ENCODE measurements around the gene JPH3.

Gene JPH3

DNA sequence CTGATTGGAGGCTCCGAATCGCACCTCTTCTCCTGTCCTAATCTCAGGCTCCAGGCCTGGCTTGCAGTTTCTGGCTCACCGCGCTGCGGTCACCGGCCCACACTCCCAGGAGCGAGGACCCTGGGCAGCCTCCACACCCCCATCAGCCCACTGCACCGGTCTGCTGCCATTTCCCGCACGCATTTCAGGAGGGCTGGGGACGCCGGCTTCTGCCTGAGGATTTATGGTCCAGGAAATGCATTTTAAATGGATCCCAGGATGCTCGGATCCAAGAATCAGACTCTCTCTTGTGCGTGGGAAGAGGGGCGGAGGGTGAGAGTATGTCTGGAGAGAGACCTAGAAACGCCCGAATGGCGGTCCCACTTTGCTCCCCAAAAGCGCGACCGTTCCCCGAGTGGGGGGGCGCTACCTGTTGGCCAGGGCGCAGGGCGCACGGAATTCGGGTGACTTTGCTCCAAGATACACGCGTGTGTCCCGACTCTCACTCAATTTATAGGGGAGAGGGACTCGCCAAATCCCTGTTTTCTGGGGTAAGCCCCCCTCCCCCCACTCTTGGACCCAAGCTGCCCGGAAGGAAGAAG is 817 bp upstream of the JPH3 start:
- DNase-seq, result no peak

DNA sequence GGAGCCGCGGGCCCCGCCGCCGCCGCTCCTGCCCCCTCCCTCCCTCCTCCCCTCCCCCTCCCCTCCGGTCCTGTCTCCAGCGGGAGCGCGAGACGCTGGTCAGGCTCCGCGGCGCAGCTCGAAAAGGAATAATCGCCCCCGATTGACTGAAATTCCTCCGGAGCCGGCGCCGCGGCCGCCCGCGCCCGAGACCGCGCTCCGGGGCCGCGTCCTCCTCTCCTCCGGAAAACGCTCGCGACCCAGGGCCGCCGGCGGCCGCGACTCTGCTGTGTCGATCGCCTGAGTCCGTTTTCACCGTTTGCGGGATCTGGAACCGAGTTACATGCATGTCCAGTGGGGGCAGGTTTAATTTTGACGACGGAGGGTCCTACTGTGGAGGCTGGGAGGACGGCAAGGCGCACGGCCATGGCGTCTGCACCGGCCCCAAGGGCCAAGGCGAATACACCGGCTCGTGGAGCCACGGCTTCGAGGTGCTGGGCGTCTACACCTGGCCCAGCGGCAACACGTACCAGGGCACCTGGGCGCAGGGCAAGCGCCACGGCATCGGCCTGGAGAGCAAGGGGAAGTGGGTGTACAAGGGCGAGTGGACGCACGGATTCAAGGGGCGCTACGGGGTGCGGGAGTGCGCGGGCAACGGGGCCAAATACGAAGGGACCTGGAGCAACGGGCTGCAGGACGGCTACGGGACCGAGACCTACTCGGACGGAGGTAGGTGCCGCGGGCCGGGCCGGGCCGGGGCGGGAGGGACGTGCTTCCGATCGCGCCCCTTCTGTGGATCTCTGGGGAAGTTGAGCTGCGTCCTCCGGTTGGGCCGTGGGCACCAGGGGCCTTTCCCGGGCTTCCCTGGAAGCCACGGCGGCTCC is 744 bp downstream of the JPH3 start:
- no peak for DNase-seq

- DNase-seq, result no peak
Measured at GRCh38 chr16:87603684-87604633, 1.7 kb downstream of the JPH3 start.

- DNase-seq, result no peak
Measured at GRCh38 chr16:87604634-87605111, 2.4 kb downstream of the JPH3 start.

- DNase-seq, result no peak
Measured at GRCh38 chr16:87607223-87607622, 4.9 kb downstream of the JPH3 start.

DNA sequence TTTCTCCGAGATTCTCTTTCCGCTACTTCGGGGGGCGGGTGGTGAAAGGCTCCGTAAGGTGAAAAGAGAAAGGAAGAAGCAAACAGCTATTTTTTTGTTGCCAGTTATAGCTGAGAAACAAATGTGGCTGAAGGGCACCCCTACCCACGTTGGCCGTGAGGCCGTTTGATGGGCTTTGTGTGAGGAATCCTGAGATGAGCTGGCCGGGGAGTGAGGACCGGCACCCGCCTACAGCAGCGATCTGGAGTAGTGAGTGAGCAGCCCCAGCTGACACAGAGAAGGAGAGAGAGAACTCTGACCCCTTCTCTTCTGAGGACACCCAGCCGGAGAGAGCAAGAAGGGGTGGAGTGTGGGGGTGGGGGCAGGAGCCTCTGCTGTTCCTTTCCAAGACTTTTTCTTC is 5.6 kb downstream of the JPH3 start:
- no peak for DNase-seq

DNA sequence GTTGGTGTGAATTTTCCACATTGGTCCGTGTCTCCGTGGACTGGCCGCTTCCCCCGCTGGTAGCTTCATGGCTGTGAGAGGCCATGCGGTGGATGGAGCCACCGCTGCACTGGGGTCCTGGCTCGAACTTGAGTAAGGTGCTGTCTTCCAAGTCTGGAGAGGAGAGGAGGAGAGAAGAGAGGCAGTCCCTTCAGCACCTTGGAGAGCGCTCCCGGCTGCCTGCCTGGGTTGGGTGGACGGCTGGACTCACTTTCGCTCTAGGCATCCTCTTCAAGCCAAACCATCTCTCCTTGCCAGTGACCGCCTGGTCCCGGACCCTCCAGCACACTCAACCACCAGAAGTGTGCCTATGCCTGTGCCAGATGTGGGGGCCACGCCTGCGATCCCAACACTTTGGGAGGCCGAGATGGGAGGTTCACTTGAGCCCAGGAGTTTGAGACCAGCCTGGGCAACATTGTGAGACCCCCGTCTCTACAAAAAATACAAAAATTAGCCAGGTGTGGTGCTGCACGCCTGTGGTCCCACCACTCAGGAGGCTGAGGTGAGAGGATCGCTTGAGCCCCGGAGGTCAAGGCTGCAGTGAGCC is 6.2 kb downstream of the JPH3 start:
- DNase-seq, result peak; percentile 59

- no peak for DNase-seq
Measured at GRCh38 chr16:87610026-87610425, 7.7 kb downstream of the JPH3 start.

DNA sequence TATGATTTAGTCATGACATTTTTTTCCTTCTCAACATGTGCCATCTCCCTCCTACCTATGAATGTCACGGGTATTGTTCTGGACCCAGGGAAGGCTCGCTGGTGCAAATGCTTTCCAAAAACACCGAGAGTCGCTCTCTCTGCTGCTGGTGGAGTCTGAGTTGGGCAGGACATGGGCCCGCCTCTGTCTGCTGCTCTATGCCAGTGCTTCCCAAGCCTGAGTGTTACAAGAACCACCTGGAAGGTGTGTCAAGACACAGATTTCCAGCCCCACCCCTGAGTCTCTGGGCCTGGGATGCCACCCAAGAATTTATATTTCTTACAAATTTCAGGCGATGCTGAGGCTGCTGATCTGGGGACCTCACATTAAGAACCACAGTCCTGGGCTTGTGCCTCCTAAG is 9.1 kb downstream of the JPH3 start:
- DNase-seq, result no peak

DNA sequence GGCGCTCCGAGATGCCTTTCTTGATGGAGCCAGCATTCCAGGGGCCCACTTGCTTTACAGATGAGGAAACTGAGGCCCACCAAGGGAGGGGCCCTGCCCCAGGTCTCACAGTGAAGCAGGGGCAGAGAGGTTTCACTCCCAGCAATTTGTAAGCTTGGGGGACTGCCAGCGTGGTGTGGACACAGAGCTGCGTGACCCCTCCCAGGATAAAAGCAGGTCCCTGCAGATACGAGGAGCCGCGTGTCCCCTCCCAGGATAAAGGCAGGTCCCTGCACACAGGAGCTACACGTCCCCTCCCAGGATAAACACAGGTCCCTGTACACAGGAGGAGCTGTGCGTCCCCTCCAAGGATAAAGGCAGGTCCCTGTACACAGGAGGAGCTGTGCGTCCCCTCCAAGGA is 11.7 kb downstream of the JPH3 start:
- DNase-seq, result no peak

DNA sequence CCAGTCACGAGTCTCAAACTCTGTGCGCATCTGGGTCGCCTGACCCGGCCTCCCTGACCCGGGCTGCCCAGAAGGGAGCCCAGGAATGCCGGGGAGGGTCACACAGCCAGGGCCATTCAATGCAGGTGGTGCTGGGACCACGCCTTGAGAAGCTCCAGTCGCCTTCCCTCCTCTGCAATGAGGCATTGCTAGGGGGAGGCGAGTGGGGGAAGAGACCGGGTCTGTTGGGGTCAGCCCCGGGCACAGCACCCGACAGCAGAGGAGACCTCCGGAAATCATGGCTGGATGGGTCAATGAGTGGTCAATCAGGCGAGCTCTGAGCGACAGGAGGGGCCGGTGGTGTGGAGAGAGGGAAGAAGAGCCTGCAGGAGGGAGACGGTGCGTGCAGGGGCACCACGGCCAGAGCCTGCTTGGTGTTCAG is 13.3 kb downstream of the JPH3 start:
- DNase-seq, result no peak

GRCh38 chr16:87616556-87616955 is 14.2 kb downstream of the JPH3 start:
- no peak for DNase-seq

GRCh38 chr16:87618216-87618615 is 15.9 kb downstream of the JPH3 start:
- DNase-seq, result no peak

- DNase-seq, result no peak
Measured at GRCh38 chr16:87619360-87620200, 17.3 kb downstream of the JPH3 start.

DNA sequence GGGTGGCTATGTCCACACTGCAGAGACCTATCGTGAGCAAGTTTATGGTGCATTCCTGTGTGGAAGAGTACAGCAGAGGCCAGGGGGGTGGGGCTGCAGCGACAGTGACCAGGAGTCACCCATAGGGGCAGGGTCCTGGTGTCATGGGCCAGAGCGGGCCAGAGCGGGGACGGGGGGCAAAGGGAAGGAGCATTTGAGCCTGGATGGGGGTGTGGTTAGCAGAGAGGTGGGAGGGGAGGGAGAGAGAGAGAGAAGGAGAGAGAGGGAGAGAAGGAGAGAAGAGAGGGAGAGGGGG is 17.8 kb downstream of the JPH3 start:
- DNase-seq, result no peak

GRCh38 chr16:87621550-87621829 is 19.2 kb downstream of the JPH3 start:
- DNase-seq, result no peak

GRCh38 chr16:87621976-87622713 is 19.8 kb downstream of the JPH3 start:
- DNase-seq, result no peak

- DNase-seq, result no peak
Measured at GRCh38 chr16:87622756-87623319, 20.5 kb downstream of the JPH3 start.

DNA sequence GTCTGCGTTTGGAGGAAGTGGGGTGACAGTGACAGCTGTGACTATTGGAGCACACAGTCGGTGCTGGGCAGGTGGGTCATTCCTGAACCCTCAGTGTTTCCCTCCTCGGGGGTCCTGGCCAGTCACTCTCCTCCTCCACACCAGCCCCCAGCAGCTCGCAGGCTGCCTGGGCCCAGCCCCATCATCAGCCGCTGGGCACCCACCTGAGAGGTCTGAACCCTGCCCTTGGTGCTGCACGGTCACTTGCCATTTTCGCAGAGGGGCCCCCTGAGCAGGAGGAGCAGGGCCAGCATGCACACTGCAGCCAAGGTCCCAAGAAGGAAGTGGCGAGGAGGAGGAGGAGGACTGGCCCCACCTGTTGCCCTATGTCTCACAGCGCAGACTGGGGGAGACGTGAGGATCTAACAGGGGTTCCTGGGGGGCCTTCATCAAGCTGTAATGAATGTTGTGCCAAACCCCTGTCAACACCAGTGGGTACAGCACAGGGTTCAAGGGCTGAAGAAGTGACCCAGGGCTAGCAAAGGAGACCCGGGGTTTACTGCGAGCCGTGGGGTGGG is 23.0 kb downstream of the JPH3 start:
- no peak for DNase-seq

DNA sequence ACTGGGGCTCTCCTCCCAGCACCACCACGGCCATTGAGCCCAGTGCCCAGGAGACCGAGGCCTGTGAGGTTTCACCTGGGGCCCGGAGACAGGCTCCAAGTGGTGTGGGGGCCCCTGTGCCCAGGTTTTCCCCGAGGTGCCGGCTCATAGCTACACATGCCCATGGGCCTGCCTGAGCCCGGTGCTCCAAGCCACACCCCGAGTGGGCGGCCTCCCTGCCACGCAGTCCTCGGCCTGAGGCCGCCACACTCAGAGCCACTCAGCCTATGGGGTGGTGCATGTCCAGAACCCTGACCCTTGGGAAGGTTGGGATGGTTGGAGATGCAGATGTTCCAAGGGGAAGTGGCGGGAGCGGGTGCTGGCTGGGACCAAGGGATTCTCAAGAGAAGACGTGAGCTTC is 24.1 kb downstream of the JPH3 start:
- no peak for DNase-seq

DNA sequence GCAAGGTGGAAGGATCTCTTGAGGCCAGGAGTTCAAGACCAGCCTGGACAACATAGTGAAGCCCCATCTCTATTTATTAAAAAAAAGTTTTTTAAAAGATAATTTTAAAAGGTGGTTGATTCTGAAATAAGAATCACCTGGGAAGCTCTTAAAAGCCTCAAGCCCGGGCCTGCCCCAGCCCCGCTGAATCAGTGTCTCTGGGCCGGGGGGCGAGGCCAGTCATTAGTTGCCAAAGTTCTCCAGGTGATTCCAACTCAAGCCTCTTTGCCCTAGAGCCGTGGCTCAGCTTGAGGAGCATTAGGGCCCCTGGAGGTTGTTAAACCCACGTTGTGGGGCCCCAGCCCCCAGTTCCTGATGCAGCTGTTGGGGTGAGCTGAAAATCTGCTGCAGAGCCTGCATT is 24.6 kb downstream of the JPH3 start:
- no peak for DNase-seq

All from activated CD4-positive, alpha-beta T cell treated with anti-CD3 and anti-CD28 coated beads for 48 hours (primary cell).